OCI-LY3 (cell line): Measurements from ENCODE around the gene CAPZB.

Experiments
- H2AFZ ChIP-seq: fragments of 200-600, 300-600 bp; shearing (Covaris generic); 2 replicates; pipeline ENCODE4 v1.6.0; 2014; ENCODE audit warnings: antibody characterized with exemption, low read depth, low read length
- H3K27ac ChIP-seq: fragments of 200-600, 300-600 bp; sonication (generic); 2 replicates; pipeline ENCODE4 v1.5.1; 2014; ENCODE audit warnings: mild to moderate bottlenecking, low read length, moderate library complexity, mixed read lengths
- H3K27me3 ChIP-seq: fragments of 200-600, 300-600 bp; sonication (generic); 2 replicates; pipeline ENCODE4 v1.6.1; 2014; ENCODE audit warnings: low read depth, low read length, mixed read lengths
- H3K36me3 ChIP-seq: fragments of 200-600, 300-600 bp; sonication (generic); replicated peaks from 2 replicates; pipeline ENCODE3; 2014; ENCODE audit warnings: low read depth, low read length, mixed read lengths
- H3K4me1 ChIP-seq: fragments of 300-600, 200-600 bp; sonication (generic); 2 replicates; pipeline ENCODE4 v1.6.1; 2014; ENCODE audit warnings: low read length, mixed read lengths
- H3K4me2 ChIP-seq: fragments of 200-600, 300-600 bp; sonication (generic); 2 replicates; pipeline ENCODE4 v1.6.1; 2014; ENCODE audit warnings: low read length, mixed read lengths
- H3K4me3 ChIP-seq: fragments of 300-600, 200-600 bp; sonication (generic); 2 replicates; pipeline ENCODE4 v1.5.1; 2014; ENCODE audit warnings: antibody characterized with exemption, mild to moderate bottlenecking, low read length, moderate library complexity
- H3K79me2 ChIP-seq: fragments of 300-600, 200-600 bp; shearing (Covaris generic); 2 replicates; pipeline ENCODE4 v1.6.1; 2014; ENCODE audit warnings: mild to moderate bottlenecking, low read length, mixed read lengths
- H3K9ac ChIP-seq: fragments of 300-600, 200-600 bp; shearing (Covaris generic); 2 replicates; pipeline ENCODE4 v1.6.0; 2014; ENCODE audit warnings: mild to moderate bottlenecking, low read length, moderate library complexity
- H3K9me3 ChIP-seq: fragments of 200-600, 300-600 bp; shearing (Covaris generic); 2 replicates; pipeline ENCODE4 v1.6.1; 2014; ENCODE audit warnings: low read length, mixed read lengths; ENCODE audit not compliant: insufficient read depth
- H4K20me1 ChIP-seq: fragments of 200-600, 300-600 bp; sonication (generic); 2 replicates; pipeline ENCODE4 v1.6.1; 2016; ENCODE audit warnings: low read length, mixed read lengths; ENCODE audit not compliant: insufficient read depth
- CTCF ChIP-seq: fragments of 200-600, 300-600 bp; sonication (generic); IDR thresholded peaks from 2 replicates; pipeline ENCODE4 v1.5.1; 2014; ENCODE audit warnings: antibody characterized with exemption, low read length, low read depth
- EZH2phosphoT487 ChIP-seq: fragments of 200-600 bp; shearing (Covaris generic); IDR thresholded peaks from 2 replicates; pipeline ENCODE4 v1.6.1; 2018; ENCODE audit warnings: antibody characterized with exemption, mixed run types, low read depth

CAPZB gene

GRCh38 chr1:19447550-19447949 is 37.8 kb downstream of the CAPZB start:
- no peak overlapping the region for H2AFZ ChIP-seq
- TF ChIP-seq CTCF (no peak), EZH2phosphoT487 (no peak)
- no peak overlapping the region for H3K4me3 ChIP-seq
- H3K4me1 ChIP-seq, result peaks cover 4% of the 10 kb centered on the region; the same call in 1 of the 2 replicates
- no peak overlapping the region for H3K4me2 ChIP-seq
- H3K27me3 ChIP-seq, result no peaks in the 10 kb centered on the region
- H3K79me2 ChIP-seq, result peaks cover 32% of the 10 kb centered on the region
- no peak overlapping the region for H3K9ac ChIP-seq
- H3K9me3 ChIP-seq, result no peaks in the 10 kb centered on the region
- peaks cover 44% of the 10 kb centered on the region for H4K20me1 ChIP-seq
- H3K27ac ChIP-seq, result no peak overlapping the region
- H3K36me3 ChIP-seq, result peaks cover 2% of the 10 kb centered on the region

GRCh38 chr1:19445417-19446342 is 39.7 kb downstream of the CAPZB start:
- no peak overlapping the region for H2AFZ ChIP-seq
- H3K9me3 ChIP-seq, result no peaks in the 10 kb centered on the region
- H3K9ac ChIP-seq, result no peak overlapping the region
- H3K4me2 ChIP-seq, result no peak overlapping the region
- no peak for TF ChIP-seq EZH2phosphoT487
- TF ChIP-seq CTCF, result no peak
- H3K4me3 ChIP-seq, result no peak overlapping the region
- peaks cover 32% of the 10 kb centered on the region for H3K79me2 ChIP-seq
- peaks cover 2% of the 10 kb centered on the region for H3K36me3 ChIP-seq
- H3K4me1 ChIP-seq, result peaks cover 4% of the 10 kb centered on the region; the same call in 1 of the 2 replicates
- no peak overlapping the region for H3K27ac ChIP-seq
- H4K20me1 ChIP-seq, result peaks cover 28% of the 10 kb centered on the region
- no peaks in the 10 kb centered on the region for H3K27me3 ChIP-seq

- H3K9ac ChIP-seq, result no peak overlapping the region
- no peak overlapping the region for H3K27ac ChIP-seq
- no peak overlapping the region for H3K4me2 ChIP-seq
- H2AFZ ChIP-seq, result no peak overlapping the region
- no peaks in the 10 kb centered on the region for H3K27me3 ChIP-seq
- peaks cover 4% of the 10 kb centered on the region; the same call in 1 of the 2 replicates for H3K4me1 ChIP-seq
- no peak overlapping the region for H3K4me3 ChIP-seq
- H3K36me3 ChIP-seq, result peaks cover 2% of the 10 kb centered on the region
- peaks cover 34% of the 10 kb centered on the region for H3K79me2 ChIP-seq
- TF ChIP-seq EZH2phosphoT487 (no peak), CTCF (no peak)
- peaks cover 29% of the 10 kb centered on the region for H4K20me1 ChIP-seq
- H3K9me3 ChIP-seq, result no peaks in the 10 kb centered on the region
Measured at GRCh38 chr1:19444296-19445021, 40.9 kb downstream of the CAPZB start.

- peaks cover 36% of the 10 kb centered on the region; the same call in 1 of the 2 replicates for H3K79me2 ChIP-seq
- no peak overlapping the region for H3K4me2 ChIP-seq
- H2AFZ ChIP-seq, result no peak overlapping the region
- no peaks in the 10 kb centered on the region for H3K27me3 ChIP-seq
- no peaks in the 10 kb centered on the region for H3K4me1 ChIP-seq
- TF ChIP-seq EZH2phosphoT487 (no peak), CTCF (no peak)
- peaks cover 24% of the 10 kb centered on the region for H4K20me1 ChIP-seq
- no peak overlapping the region for H3K9ac ChIP-seq
- H3K27ac ChIP-seq, result no peak overlapping the region
- H3K36me3 ChIP-seq, result no peaks in the 10 kb centered on the region
- no peaks in the 10 kb centered on the region for H3K9me3 ChIP-seq
- H3K4me3 ChIP-seq, result no peak overlapping the region
Measured at GRCh38 chr1:19443326-19443725, 42.0 kb downstream of the CAPZB start.
